HepG2 (cell line): Measurements from ENCODE around the gene DDI2. TPM values are rescaled to one million over a fixed set of nuclear protein-coding genes. Genes with fewer than 3 reads are reported as not detected.

ENCODE experiments used
- ADNP ChIP-seq: sonication (generic); formaldehyde crosslinking; IDR thresholded peaks from 2 replicates; pipeline ENCODE4 v1.4.0; 2020; ENCODE audit warnings: missing genetic modification reagents
- ARID2 ChIP-seq: sonication (generic); formaldehyde crosslinking; IDR thresholded peaks from 2 replicates; pipeline ENCODE4 v1.8.1; 2022; ENCODE audit warnings: mild to moderate bottlenecking, missing genetic modification reagents, borderline replicate concordance
- FOXA3 ChIP-seq: IDR thresholded peaks from 2 replicates; pipeline ENCODE4 v1.6.1; 2016; ENCODE audit warnings: missing genetic modification reagents, missing compliant biosample characterization
- GABPA ChIP-seq, 2 experiments: IDR thresholded peaks; 2 replicates each; pipeline ENCODE4 v1.6.1; 2011 to 2016; ENCODE audit warnings: low read depth in 2 of 2, low read length in 1 of 2, missing biosample characterization in 1 of 2, missing genetic modification characterization in 1 of 2
- HMGA1 ChIP-seq: sonication (generic); formaldehyde crosslinking; conservative IDR thresholded peaks from 2 replicates; pipeline ENCODE4 v1.4.0; 2020; ENCODE audit warnings: missing genetic modification reagents
- KDM5A ChIP-seq: fragments of 200-600 bp; sonication (generic); IDR thresholded peaks from 2 replicates; pipeline ENCODE4 v1.7.0; 2018; ENCODE audit warnings: antibody characterized with exemption, mild to moderate bottlenecking, low read length, borderline replicate concordance
- LRRFIP1 ChIP-seq: sonication (generic); formaldehyde crosslinking; conservative IDR thresholded peaks from 2 replicates; pipeline ENCODE4 v1.4.0; 2020; ENCODE audit warnings: missing genetic modification reagents
- MBNL3 ChIP-seq: fragments of 250-450 bp; sonication (Bioruptor Pico); conservative IDR thresholded peaks from 2 replicates; pipeline ENCODE4 v1.8.0; 2022; ENCODE audit warnings: mild to moderate bottlenecking, inconsistent platforms
- MEF2D ChIP-seq: sonication (generic); formaldehyde crosslinking; IDR thresholded peaks from 2 replicates; pipeline ENCODE4 v1.5.1; 2020; ENCODE audit warnings: mild to moderate bottlenecking, missing genetic modification reagents
- NFKB2 ChIP-seq: sonication (generic); formaldehyde crosslinking; IDR thresholded peaks from 2 replicates; pipeline ENCODE4 v1.4.0; 2020; ENCODE audit warnings: missing genetic modification reagents, borderline replicate concordance
- NONO ChIP-seq, 2 experiments: fragments of 450-650 bp in 1 of 2; sonication (generic) in 1 of 2; formaldehyde crosslinking in 1 of 2; IDR thresholded peaks in 1 of 2; conservative IDR thresholded peaks in 1 of 2; 2 replicates each; pipeline versions ENCODE4 v1.6.1 to v1.8.0; 2017 to 2022; ENCODE audit warnings: mild to moderate bottlenecking in 1 of 2, missing genetic modification reagents in 1 of 2, moderate library complexity in 1 of 2
- POLR2A ChIP-seq, 2 experiments: IDR thresholded peaks; 2 replicates each; pipeline ENCODE4 v1.6.1; 2011; ENCODE audit warnings: low read depth in 2 of 2, low read length in 2 of 2, mild to moderate bottlenecking in 1 of 2, moderate library complexity in 1 of 2; ENCODE audit not compliant: insufficient read depth in 1 of 2
- PRPF4 ChIP-seq: fragments of 200-400 bp; formaldehyde crosslinking; IDR thresholded peaks from 2 replicates; pipeline ENCODE4 v1.6.1; 2016; ENCODE audit warnings: low read length, low read depth; ENCODE audit not compliant: poor library complexity, severe bottlenecking
- PTBP1 ChIP-seq: fragments of 200-400 bp; formaldehyde crosslinking; IDR thresholded peaks from 2 replicates; pipeline ENCODE4 v1.6.1; 2018; ENCODE audit warnings: low read length, low read depth; ENCODE audit not compliant: poor library complexity, severe bottlenecking
- SNAI1 ChIP-seq: sonication (generic); formaldehyde crosslinking; IDR thresholded peaks from 2 replicates; pipeline ENCODE4 v1.5.0; 2020; ENCODE audit warnings: mild to moderate bottlenecking, missing genetic modification reagents, borderline replicate concordance
- SRF ChIP-seq: IDR thresholded peaks from 2 replicates; pipeline ENCODE4 v1.6.1; 2011; ENCODE audit warnings: mild to moderate bottlenecking, low read depth, low read length, moderate library complexity
- SRSF9 ChIP-seq: fragments of 200-400 bp; formaldehyde crosslinking; IDR thresholded peaks from 2 replicates; pipeline ENCODE4 v1.6.1; 2018; ENCODE audit warnings: borderline replicate concordance, mild to moderate bottlenecking, low read depth, low read length; ENCODE audit not compliant: insufficient read depth, poor library complexity, severe bottlenecking
- ZNF205 ChIP-seq: IDR thresholded peaks from 2 replicates; pipeline ENCODE4 v1.6.1; 2018; ENCODE audit warnings: missing biosample characterization, missing genetic modification reagents
- ZNF224 ChIP-seq: sonication (generic); formaldehyde crosslinking; IDR thresholded peaks from 2 replicates; pipeline ENCODE4 v1.5.0; 2020; ENCODE audit warnings: mild to moderate bottlenecking, missing genetic modification reagents
- ZNF362 ChIP-seq: sonication (generic); formaldehyde crosslinking; IDR thresholded peaks from 2 replicates; pipeline ENCODE4 v1.4.0; 2020; ENCODE audit warnings: missing genetic modification reagents, mild to moderate bottlenecking, borderline replicate concordance
- ZNF382 ChIP-seq: sonication (generic); formaldehyde crosslinking; IDR thresholded peaks from 2 replicates; pipeline ENCODE4 v1.5.0; 2020; ENCODE audit warnings: missing genetic modification reagents, mild to moderate bottlenecking, borderline replicate concordance
- ZNF484 ChIP-seq: sonication (generic); formaldehyde crosslinking; IDR thresholded peaks from 2 replicates; pipeline ENCODE4 v1.5.1; 2020; ENCODE audit warnings: mild to moderate bottlenecking, low read depth, missing genetic modification reagents, borderline replicate concordance
- ZNF772 ChIP-seq: sonication (generic); formaldehyde crosslinking; IDR thresholded peaks from 2 replicates; pipeline ENCODE4 v1.5.0; 2020; ENCODE audit warnings: mild to moderate bottlenecking, missing genetic modification reagents
- polyA plus RNA-seq, 8 experiments: library from polyadenylated mRNA; depleted of rRNA in 3 of 8; stranded (reverse) in 7 of 8; unstranded in 1 of 8; fragments of >200 nt; fragmentation: Illumina TruSeq in 4 of 8; extraction: Trizol in 4 of 8; gene quantifications; 2 replicates each; pipeline versions ENCODE4 v1.2.1 to v1.2.3, GENCODE V29; 2011 to 2016; ENCODE audit warnings: low read depth in 4 of 8, missing spikeins in 1 of 8, mixed read lengths in 1 of 8; ENCODE audit not compliant: insufficient read depth in 1 of 8
- total RNA-seq, 5 experiments: library from RNA; depleted of rRNA; stranded (reverse); fragments of >200 nt; fragmentation: Illumina TruSeq; extraction: Trizol; gene quantifications; 2 replicates each; pipeline ENCODE4 v1.2.3, GENCODE V29; 2016; ENCODE audit warnings: low read depth in 1 of 5
- TF ChIP-seq, protein P1 (sequence below): sonication (generic); formaldehyde crosslinking; IDR thresholded peaks from 2 replicates; pipeline ENCODE4 v1.5.0; 2020; ENCODE audit warnings: missing genetic modification reagents, mild to moderate bottlenecking, borderline replicate concordance

Gene DDI2
- total and polyA plus RNA-seq, 2 of the 13 experiments (the other 11 are each of a cell fraction or from before 2014, with no cell fraction given) = 8.5 to 25.7 TPM

DNA sequence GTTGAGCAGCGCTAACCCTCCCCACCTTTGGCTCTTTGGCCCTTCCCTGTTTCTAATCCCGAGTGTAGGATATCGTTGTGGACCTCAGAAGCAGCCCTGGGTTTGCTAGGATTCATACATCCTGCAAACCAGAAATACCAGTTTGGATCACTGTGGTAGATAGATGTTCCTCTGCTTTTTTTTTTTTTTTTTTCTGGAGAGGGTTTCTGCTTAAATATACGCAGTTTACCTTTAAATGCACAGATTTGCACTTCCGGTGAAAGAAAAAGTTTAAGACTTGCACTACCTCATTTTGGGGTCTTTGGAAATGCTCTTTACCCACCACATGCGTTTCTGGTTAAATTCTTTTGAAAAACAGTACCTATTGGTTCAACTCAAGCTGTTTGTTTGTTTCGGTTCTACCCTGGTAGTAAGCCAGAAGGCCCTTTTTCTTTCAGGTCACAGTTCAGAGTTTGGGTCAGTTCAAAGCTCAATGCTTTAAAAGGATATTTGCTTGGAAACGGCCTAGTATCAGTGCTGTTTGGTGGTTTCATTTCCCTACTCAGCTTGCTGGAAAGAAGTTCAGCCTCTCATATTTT lies 908 bp downstream of the DDI2 start (continued):
- TF ChIP-seq ZNF484 (no peak), ZNF772 (CRISPR knock-in tag) (no peak), ZNF362 (0 out of 2 replicates have a peak, but pooled peaks have one; percentile 3), POLR2A (IDR thresholded peaks at IDR 0.05; ENCODE audit: insufficient read depth in 1 of 2, low read depth in 2 of 2, low read length in 2 of 2) (peak in 1 of 2 experiments; percentile 35; a peak in 2 of 4 replicates), SRSF9 (no peak), KDM5A (0 out of 2 replicates have a peak, but pooled peaks have one; percentile 13), ZNF205 (CRISPR knock-in tag) (no peak), ZNF224 (CRISPR knock-in tag) (no peak), ZNF382 (CRISPR knock-in tag) (no peak), FOXA3 (CRISPR knock-in tag) (no peak), MBNL3 (CRISPR knock-in tag) (no peak), ARID2 (CRISPR knock-in tag) (no peak), PTBP1 (no peak), SRF (peak; percentile 46; the same call in 1 of the 2 replicates), HMGA1 (CRISPR knock-in tag) (no peak), ADNP (CRISPR knock-in tag) (no peak), NFKB2 (CRISPR knock-in tag) (no peak), NONO (IDR thresholded peaks at IDR 0.05) (no peak), NONO (CRISPR knock-in tag; conservative IDR thresholded peaks at IDR 0.05) (no peak), SNAI1 (CRISPR knock-in tag) (peak; percentile 22; the same call in 1 of the 2 replicates), PRPF4 (no peak), LRRFIP1 (no peak), GABPA (IDR thresholded peaks at IDR 0.05; ENCODE audit: low read depth, low read length) (no peak), GABPA (CRISPR knock-in tag; IDR thresholded peaks at IDR 0.05; ENCODE audit: low read depth) (no peak), MEF2D (CRISPR knock-in tag) (no peak)
- TF ChIP-seq, protein P1, sequence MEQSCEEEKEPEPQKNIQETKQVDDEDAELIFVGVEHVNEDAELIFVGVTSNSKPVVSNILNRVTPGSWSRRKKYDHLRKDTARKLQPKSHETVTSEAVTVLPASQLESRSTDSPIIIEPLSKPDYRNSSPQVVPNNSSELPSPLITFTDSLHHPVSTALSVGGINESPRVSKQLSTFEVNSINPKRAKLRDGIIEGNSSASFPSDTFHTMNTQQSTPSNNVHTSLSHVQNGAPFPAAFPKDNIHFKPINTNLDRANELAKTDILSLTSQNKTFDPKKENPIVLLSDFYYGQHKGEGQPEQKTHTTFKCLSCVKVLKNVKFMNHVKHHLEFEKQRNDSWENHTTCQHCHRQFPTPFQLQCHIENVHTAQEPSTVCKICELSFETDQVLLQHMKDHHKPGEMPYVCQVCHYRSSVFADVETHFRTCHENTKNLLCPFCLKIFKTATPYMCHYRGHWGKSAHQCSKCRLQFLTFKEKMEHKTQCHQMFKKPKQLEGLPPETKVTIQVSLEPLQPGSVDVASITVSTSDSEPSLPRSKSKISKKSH (CRISPR knock-in tag) = 0 out of 2 replicates have a peak, but pooled peaks have one; percentile 7
